ENCODE data around the gene DNM2.

GRCh38 chr19:10864538-10864899 is 146.6 kb downstream of the DNM2 start:
- TF ChIP-seq IRF1 (CRISPR knock-in tag; IDR thresholded peaks at IDR 0.05) (no peak), EMX1 (CRISPR knock-in tag; IDR thresholded peaks at IDR 0.05) (no peak)

Measured in WTC11 (cell line).